Mononuclear cell (primary cell): ENCODE data around the gene PF4V1. TPM values are rescaled to one million over a fixed set of nuclear protein-coding genes. Genes with fewer than 3 reads are reported as not detected.

Experiments
- H3K27me3 ChIP-seq: 2 replicates; pipeline ENCODE4 v1.6.0; 2011; ENCODE audit warnings: low read length, control low read depth; ENCODE audit not compliant: insufficient read depth
- H3K4me1 ChIP-seq: 2 replicates; pipeline ENCODE4 v1.5.1; 2011; ENCODE audit warnings: mild to moderate bottlenecking, low read length, control low read depth; ENCODE audit not compliant: insufficient read depth
- H3K4me3 ChIP-seq: 2 replicates; pipeline ENCODE4 v1.5.1; 2011; ENCODE audit warnings: mild to moderate bottlenecking, low read length, moderate library complexity
- H3K9me3 ChIP-seq: 2 replicates; pipeline ENCODE4 v1.5.1; 2011; ENCODE audit warnings: low read depth, mild to moderate bottlenecking, control low read depth, low read length
- total RNA-seq: library from RNA; depleted of rRNA; stranded (reverse); fragments of >200 nt; gene quantifications from one replicate; pipeline ENCODE4 v1.2.3, GENCODE V29; 2012

The PF4V1 gene
- total RNA-seq, 1 donor = 17.6 TPM

GRCh38 chr4:73859614-73860088 lies 6.6 kb downstream of the PF4V1 start:
- Histone ChIP-seq H3K4me3 (no peak overlapping the region), H3K4me1 (peaks cover 4% of the 10 kb centered on the region), H3K9me3 (no peaks in the 10 kb centered on the region), H3K27me3 (no peaks in the 10 kb centered on the region)

GRCh38 chr4:73860181-73860580 lies 7.1 kb downstream of the PF4V1 start:
- H3K4me3 ChIP-seq = no peak overlapping the region
- peaks cover 7% of the 10 kb centered on the region for H3K4me1 ChIP-seq
- no peaks in the 10 kb centered on the region for H3K9me3 ChIP-seq
- H3K27me3 ChIP-seq = no peaks in the 10 kb centered on the region

GRCh38 chr4:73860917-73861316 lies 7.8 kb downstream of the PF4V1 start:
- H3K4me1 ChIP-seq = peaks cover 7% of the 10 kb centered on the region

GRCh38 chr4:73862322-73862721 lies 9.2 kb downstream of the PF4V1 start:
- H3K9me3 ChIP-seq = no peaks in the 10 kb centered on the region
- peaks cover 7% of the 10 kb centered on the region for H3K4me1 ChIP-seq
- no peak overlapping the region for H3K4me3 ChIP-seq
- H3K27me3 ChIP-seq = no peaks in the 10 kb centered on the region

More at GRCh38 chr4:73860917-73861316, 7.8 kb downstream of the PF4V1 start:
- Histone ChIP-seq H3K27me3 (no peaks in the 10 kb centered on the region), H3K9me3 (no peaks in the 10 kb centered on the region), H3K4me3 (no peak overlapping the region)

GRCh38 chr4:73864365-73864764 lies 11.3 kb downstream of the PF4V1 start:
- Histone ChIP-seq H3K4me1 (peaks cover 14% of the 10 kb centered on the region), H3K9me3 (no peaks in the 10 kb centered on the region), H3K4me3 (no peak overlapping the region), H3K27me3 (no peaks in the 10 kb centered on the region)

- peaks cover 20% of the 10 kb centered on the region for H3K4me1 ChIP-seq
- H3K4me3 ChIP-seq = no peak overlapping the region
- H3K27me3 ChIP-seq = no peaks in the 10 kb centered on the region
- no peaks in the 10 kb centered on the region for H3K9me3 ChIP-seq
Measured at GRCh38 chr4:73864961-73865360, 11.9 kb downstream of the PF4V1 start.

- Histone ChIP-seq H3K9me3 (no peaks in the 10 kb centered on the region), H3K27me3 (no peaks in the 10 kb centered on the region), H3K4me1 (peaks cover 25% of the 10 kb centered on the region), H3K4me3 (no peak overlapping the region)
Measured at GRCh38 chr4:73865431-73866096, 12.5 kb downstream of the PF4V1 start.

GRCh38 chr4:73866246-73866645 lies 13.2 kb downstream of the PF4V1 start:
- Histone ChIP-seq H3K27me3 (no peaks in the 10 kb centered on the region), H3K4me1 (peaks cover 25% of the 10 kb centered on the region), H3K9me3 (no peaks in the 10 kb centered on the region), H3K4me3 (no peak overlapping the region)

GRCh38 chr4:73867783-73868182 lies 14.7 kb downstream of the PF4V1 start:
- Histone ChIP-seq H3K27me3 (no peaks in the 10 kb centered on the region), H3K4me3 (no peak overlapping the region), H3K9me3 (no peaks in the 10 kb centered on the region), H3K4me1 (peaks cover 38% of the 10 kb centered on the region)

- peaks cover 45% of the 10 kb centered on the region for H3K4me1 ChIP-seq
- H3K9me3 ChIP-seq = no peaks in the 10 kb centered on the region
- H3K27me3 ChIP-seq = no peaks in the 10 kb centered on the region
- H3K4me3 ChIP-seq = peak overlapping the region; percentile 42
Measured at GRCh38 chr4:73868206-73869129, 15.4 kb downstream of the PF4V1 start.

GRCh38 chr4:73869130-73870055 lies 16.3 kb downstream of the PF4V1 start, which contains the start of gene CXCL1:
CXCL1 (plus strand) TSS chr4:73869393; CDS start chr4:73869471, 78 bp downstream.
- peaks cover 51% of the 10 kb centered on the region for H3K4me1 ChIP-seq
- no peaks in the 10 kb centered on the region for H3K9me3 ChIP-seq
- H3K27me3 ChIP-seq = no peaks in the 10 kb centered on the region
- H3K4me3 ChIP-seq = peak within 1 kb of the TSS; percentile 42

- Histone ChIP-seq H3K9me3 (no peaks in the 10 kb centered on the region), H3K27me3 (no peaks in the 10 kb centered on the region), H3K4me1 (peaks cover 54% of the 10 kb centered on the region), H3K4me3 (peak overlapping the region; percentile 42)
Measured at GRCh38 chr4:73870260-73870659, 17.2 kb downstream of the PF4V1 start.

GRCh38 chr4:73870768-73871167 lies 17.7 kb downstream of the PF4V1 start:
- peak overlapping the region; percentile 42 for H3K4me3 ChIP-seq
- peaks cover 56% of the 10 kb centered on the region for H3K4me1 ChIP-seq
- H3K9me3 ChIP-seq = no peaks in the 10 kb centered on the region
- H3K27me3 ChIP-seq = no peaks in the 10 kb centered on the region

GRCh38 chr4:73871511-73872310 lies 18.6 kb downstream of the PF4V1 start:
- H3K4me3 ChIP-seq = no peak overlapping the region
- H3K4me1 ChIP-seq = peaks cover 60% of the 10 kb centered on the region
- no peaks in the 10 kb centered on the region for H3K9me3 ChIP-seq
- H3K27me3 ChIP-seq = no peaks in the 10 kb centered on the region
